ENCODE data around the gene EVA1A.

DNA sequence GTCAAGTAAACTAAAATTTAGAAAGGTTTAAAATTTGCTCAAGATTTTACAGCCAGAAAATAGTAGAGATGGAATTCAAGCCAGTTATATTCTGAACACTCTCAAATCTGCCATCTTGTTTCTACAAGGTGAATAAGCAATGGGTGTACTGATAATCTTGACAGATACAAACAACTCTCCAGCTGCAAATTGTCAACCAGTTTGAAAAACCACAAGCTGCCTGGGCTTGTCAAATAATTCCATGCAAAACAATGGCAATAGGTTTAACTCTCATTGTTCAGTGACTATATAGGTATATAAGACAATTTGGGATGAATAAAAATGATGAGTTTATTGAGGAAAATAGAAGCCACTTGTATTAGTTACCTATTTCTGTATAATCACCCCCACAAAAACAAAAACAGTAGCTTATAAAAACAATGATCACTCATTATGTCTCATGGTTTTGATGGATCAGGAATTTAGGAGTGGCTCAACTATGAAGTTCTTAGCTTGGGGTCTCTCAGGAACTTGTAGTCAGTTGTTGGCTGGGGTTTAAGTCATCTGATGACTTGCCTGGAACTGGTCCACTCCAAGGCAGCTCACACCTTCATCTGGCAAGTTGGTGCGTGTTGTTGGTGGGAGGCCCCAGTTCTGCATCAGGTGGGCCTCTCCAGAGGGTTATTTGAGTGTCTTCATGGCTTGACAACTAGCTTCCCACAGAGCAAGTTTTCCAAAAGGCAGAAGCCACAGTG lies 12.6 kb upstream of the EVA1A start:
- TF ChIP-seq, protein P1, sequence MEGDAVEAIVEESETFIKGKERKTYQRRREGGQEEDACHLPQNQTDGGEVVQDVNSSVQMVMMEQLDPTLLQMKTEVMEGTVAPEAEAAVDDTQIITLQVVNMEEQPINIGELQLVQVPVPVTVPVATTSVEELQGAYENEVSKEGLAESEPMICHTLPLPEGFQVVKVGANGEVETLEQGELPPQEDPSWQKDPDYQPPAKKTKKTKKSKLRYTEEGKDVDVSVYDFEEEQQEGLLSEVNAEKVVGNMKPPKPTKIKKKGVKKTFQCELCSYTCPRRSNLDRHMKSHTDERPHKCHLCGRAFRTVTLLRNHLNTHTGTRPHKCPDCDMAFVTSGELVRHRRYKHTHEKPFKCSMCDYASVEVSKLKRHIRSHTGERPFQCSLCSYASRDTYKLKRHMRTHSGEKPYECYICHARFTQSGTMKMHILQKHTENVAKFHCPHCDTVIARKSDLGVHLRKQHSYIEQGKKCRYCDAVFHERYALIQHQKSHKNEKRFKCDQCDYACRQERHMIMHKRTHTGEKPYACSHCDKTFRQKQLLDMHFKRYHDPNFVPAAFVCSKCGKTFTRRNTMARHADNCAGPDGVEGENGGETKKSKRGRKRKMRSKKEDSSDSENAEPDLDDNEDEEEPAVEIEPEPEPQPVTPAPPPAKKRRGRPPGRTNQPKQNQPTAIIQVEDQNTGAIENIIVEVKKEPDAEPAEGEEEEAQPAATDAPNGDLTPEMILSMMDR (conservative IDR thresholded peaks at IDR 0.05; ENCODE audit: low read depth in 2 of 2) = no peak
- TF ChIP-seq JUNB (IDR thresholded peaks at IDR 0.05; ENCODE audit: unreplicated experiment) (no peak), EZH2 (IDR thresholded peaks at IDR 0.05; ENCODE audit: low read depth, unreplicated experiment) (no peak), ZNF331 (CRISPR knock-in tag; IDR thresholded peaks at IDR 0.05; ENCODE audit: low read depth) (no peak), NANOG (IDR thresholded peaks at IDR 0.05; ENCODE audit: borderline replicate concordance) (no peak), CREB1 (CRISPR knock-in tag; IDR thresholded peaks at IDR 0.05; ENCODE audit: low read depth) (no peak), POLR2AphosphoS5 (IDR thresholded peaks at IDR 0.05; ENCODE audit: low read depth) (no peak), EZH2phosphoT487 (IDR thresholded peaks at IDR 0.05; ENCODE audit: unreplicated experiment) (no peak), STAT1 (IDR thresholded peaks at IDR 0.05; ENCODE audit: unreplicated experiment) (no peak), ZNF114 (CRISPR knock-in tag; IDR thresholded peaks at IDR 0.05) (no peak)
- TF ChIP-seq, protein P2, sequence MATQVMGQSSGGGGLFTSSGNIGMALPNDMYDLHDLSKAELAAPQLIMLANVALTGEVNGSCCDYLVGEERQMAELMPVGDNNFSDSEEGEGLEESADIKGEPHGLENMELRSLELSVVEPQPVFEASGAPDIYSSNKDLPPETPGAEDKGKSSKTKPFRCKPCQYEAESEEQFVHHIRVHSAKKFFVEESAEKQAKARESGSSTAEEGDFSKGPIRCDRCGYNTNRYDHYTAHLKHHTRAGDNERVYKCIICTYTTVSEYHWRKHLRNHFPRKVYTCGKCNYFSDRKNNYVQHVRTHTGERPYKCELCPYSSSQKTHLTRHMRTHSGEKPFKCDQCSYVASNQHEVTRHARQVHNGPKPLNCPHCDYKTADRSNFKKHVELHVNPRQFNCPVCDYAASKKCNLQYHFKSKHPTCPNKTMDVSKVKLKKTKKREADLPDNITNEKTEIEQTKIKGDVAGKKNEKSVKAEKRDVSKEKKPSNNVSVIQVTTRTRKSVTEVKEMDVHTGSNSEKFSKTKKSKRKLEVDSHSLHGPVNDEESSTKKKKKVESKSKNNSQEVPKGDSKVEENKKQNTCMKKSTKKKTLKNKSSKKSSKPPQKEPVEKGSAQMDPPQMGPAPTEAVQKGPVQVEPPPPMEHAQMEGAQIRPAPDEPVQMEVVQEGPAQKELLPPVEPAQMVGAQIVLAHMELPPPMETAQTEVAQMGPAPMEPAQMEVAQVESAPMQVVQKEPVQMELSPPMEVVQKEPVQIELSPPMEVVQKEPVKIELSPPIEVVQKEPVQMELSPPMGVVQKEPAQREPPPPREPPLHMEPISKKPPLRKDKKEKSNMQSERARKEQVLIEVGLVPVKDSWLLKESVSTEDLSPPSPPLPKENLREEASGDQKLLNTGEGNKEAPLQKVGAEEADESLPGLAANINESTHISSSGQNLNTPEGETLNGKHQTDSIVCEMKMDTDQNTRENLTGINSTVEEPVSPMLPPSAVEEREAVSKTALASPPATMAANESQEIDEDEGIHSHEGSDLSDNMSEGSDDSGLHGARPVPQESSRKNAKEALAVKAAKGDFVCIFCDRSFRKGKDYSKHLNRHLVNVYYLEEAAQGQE (IDR thresholded peaks at IDR 0.05; ENCODE audit: unreplicated experiment) = no peak
- TF ChIP-seq, protein P3, sequence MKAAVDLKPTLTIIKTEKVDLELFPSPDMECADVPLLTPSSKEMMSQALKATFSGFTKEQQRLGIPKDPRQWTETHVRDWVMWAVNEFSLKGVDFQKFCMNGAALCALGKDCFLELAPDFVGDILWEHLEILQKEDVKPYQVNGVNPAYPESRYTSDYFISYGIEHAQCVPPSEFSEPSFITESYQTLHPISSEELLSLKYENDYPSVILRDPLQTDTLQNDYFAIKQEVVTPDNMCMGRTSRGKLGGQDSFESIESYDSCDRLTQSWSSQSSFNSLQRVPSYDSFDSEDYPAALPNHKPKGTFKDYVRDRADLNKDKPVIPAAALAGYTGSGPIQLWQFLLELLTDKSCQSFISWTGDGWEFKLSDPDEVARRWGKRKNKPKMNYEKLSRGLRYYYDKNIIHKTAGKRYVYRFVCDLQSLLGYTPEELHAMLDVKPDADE (IDR thresholded peaks at IDR 0.05) = no peak
